Measurements from ENCODE around the gene PHIP. TPM values are rescaled to one million over a fixed set of nuclear protein-coding genes. Genes with fewer than 3 reads are reported as not detected.
A peak's percentile ranks its signal among the peaks of the same experiment; 100 is the strongest.

The PHIP gene
- total and polyA plus RNA-seq, 8 donors, result 27.3 to 82.2 (median 69.2) TPM

DNA sequence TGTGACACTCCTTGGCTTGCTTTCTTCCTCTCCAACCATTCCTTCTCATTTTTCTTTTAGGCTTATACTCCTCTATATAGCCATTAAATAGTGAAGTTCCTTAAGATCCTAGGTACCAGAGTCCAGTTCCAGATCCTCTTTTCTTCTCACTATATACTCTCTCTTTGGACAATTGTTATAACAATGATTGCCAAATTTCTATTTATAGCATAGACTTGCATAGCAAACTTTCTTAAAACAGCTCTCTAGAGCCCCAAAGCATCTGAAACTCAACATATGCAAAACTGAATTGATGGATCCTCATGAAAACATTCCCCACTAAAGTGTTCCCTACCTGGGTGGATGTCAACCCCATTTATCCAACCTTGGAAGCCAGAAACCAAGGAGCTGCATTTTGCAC is 13.4 kb downstream of the PHIP start:
- Histone ChIP-seq H3K27me3 (no peaks in the 10 kb centered on the region), H3K36me3 (peaks cover 0 to 14% of the 10 kb centered on the region in 2 donors), H3K9me3 (no peaks in the 10 kb centered on the region), H3K4me3 (no peak overlapping the region), H3K27ac (no peak overlapping the region), H3K4me1 (peaks cover 0 to 12% of the 10 kb centered on the region in 2 donors)
- DNase-seq, result no peak
- intact Hi-C loops (cut with DNase I), result no loop called here
- TF ChIP-seq, protein P1, sequence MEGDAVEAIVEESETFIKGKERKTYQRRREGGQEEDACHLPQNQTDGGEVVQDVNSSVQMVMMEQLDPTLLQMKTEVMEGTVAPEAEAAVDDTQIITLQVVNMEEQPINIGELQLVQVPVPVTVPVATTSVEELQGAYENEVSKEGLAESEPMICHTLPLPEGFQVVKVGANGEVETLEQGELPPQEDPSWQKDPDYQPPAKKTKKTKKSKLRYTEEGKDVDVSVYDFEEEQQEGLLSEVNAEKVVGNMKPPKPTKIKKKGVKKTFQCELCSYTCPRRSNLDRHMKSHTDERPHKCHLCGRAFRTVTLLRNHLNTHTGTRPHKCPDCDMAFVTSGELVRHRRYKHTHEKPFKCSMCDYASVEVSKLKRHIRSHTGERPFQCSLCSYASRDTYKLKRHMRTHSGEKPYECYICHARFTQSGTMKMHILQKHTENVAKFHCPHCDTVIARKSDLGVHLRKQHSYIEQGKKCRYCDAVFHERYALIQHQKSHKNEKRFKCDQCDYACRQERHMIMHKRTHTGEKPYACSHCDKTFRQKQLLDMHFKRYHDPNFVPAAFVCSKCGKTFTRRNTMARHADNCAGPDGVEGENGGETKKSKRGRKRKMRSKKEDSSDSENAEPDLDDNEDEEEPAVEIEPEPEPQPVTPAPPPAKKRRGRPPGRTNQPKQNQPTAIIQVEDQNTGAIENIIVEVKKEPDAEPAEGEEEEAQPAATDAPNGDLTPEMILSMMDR (IDR thresholded peaks at IDR 0.05), result no peak
- no peak for ATAC-seq

DNA sequence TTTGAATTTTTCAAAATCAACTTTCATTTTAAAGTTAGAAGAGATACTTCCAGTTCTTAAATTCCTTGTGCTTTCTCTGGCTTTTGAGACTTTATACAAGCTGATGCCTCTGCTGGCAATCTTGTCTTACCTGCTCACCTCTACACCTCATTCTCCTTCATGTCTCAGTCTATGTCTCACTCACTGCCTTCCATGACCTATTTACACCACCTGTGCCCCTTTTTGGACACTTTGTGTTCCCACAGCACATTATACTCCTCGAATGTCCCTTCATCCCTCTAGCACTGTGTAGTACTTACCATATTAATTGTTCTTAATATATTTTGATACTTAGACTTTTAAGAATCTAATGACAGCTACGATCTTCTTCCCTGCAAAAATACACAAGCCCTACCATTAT is 15.3 kb downstream of the PHIP start:
- no peaks in the 10 kb centered on the region for H3K9me3 ChIP-seq
- TF ChIP-seq, protein P1 (IDR thresholded peaks at IDR 0.05), result no peak
- H3K4me1 ChIP-seq, result peaks cover 0 to 12% of the 10 kb centered on the region in 2 donors
- no peaks in the 10 kb centered on the region for H3K27me3 ChIP-seq
- no peak for DNase-seq
- intact Hi-C loops (cut with DNase I), result no loop called here
- H3K36me3 ChIP-seq, result peaks cover 0 to 27% of the 10 kb centered on the region in 2 donors
- no peak overlapping the region for H3K27ac ChIP-seq
- ATAC-seq, result no peak
- H3K4me3 ChIP-seq, result no peak overlapping the region

DNA sequence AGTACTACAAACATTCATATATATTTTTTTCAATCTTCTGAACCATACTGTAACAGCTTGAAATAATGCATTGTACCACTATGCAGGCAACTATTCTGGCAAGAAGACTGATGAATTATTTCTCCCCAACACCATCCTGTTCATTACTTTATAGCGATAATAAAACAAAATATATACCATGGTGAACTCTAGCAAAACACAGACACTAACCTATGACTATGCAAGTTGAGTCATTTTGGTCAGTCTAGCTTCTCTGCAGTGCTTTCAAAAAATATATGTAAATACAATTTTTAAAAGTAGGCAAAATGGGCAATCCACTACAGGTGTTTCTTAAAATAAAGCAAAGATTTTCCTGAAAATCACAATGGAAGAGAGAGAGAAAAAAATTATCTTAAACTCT is 20.3 kb downstream of the PHIP start:
- no peaks in the 10 kb centered on the region for H3K9me3 ChIP-seq
- intact Hi-C loops (cut with DNase I), result no loop called here
- no peaks in the 10 kb centered on the region for H3K27me3 ChIP-seq
- DNase-seq (no peak), ATAC-seq (no peak)
- H3K36me3 ChIP-seq, result peaks cover 0 to 62% of the 10 kb centered on the region in 2 donors
- H3K4me1 ChIP-seq, result no peaks in the 10 kb centered on the region
- no peak overlapping the region for H3K4me3 ChIP-seq
- TF ChIP-seq, protein P1 (IDR thresholded peaks at IDR 0.05), result no peak
- H3K27ac ChIP-seq, result no peak overlapping the region

DNA sequence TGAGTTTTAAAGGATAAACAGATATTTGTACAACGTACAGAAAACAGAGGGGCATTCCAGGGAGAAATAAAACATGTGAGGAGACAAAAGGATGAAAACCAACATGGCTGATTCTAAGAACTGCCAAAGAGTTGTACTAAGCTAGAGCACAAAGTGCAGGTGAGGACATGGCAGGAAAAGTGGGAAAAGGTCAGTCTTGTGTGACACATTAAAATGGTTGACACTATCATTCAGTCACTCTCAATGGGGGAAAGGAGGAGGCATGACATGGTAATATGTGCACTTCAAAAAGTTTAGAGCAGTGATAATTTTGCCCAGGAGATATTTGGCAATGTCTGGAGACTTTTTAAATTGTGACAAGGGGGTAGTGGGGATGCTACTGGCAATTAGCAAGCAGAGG is 21.8 kb downstream of the PHIP start:
- ATAC-seq, result no peak
- Histone ChIP-seq H3K27me3 (no peaks in the 10 kb centered on the region), H3K27ac (no peak overlapping the region), H3K4me3 (no peak overlapping the region), H3K9me3 (no peaks in the 10 kb centered on the region), H3K4me1 (no peaks in the 10 kb centered on the region), H3K36me3 (peaks cover 0 to 71% of the 10 kb centered on the region in 2 donors)
- no peak for DNase-seq
- TF ChIP-seq, protein P1 (IDR thresholded peaks at IDR 0.05), result no peak
- intact Hi-C loops (cut with DNase I), result no loop called here

DNA sequence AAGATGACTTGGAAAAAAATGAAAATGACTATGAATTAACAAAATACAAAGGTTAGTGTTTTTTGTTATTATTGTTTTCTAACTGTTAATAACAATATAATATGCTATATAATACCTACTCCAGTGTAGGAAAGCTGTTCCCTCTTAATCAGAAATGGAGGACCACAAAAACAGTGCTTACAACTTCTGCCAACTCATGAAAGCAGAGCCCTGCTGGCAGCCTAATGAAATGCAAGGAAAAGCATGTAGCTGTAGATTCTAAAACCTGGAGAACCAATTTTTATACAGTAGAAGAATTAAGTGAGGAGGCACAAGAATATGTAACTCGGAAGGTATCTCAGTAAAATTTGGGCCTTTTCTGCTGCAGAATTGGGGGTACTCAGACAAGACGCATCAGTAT is 29.4 kb downstream of the PHIP start:
- ATAC-seq, result peak; percentile 21
- Histone ChIP-seq H3K4me1 (no peaks in the 10 kb centered on the region), H3K9me3 (no peaks in the 10 kb centered on the region), H3K4me3 (no peak overlapping the region), H3K36me3 (peaks cover 0 to 29% of the 10 kb centered on the region in 2 donors), H3K27me3 (no peaks in the 10 kb centered on the region), H3K27ac (no peak overlapping the region)
- TF ChIP-seq, protein P1 (IDR thresholded peaks at IDR 0.05), result peak; percentile 20 to 36
- intact Hi-C loops (cut with DNase I), result no loop called here
- DNase-seq, result no peak
